NOMO-1 treated with DMSO at 0.1 percent for 48 hours (cell line): ENCODE results near the gene PROC.
"Not testable (repeated sequence)": the region's sequence is repeated elsewhere in the genome, so short reads cannot be mapped to it uniquely, and the experiment has no call there.

Experiments used
- DNase-seq: peaks from one replicate; lab custom pipeline; 2025; ENCODE audit not compliant: unreplicated experiment; lab: John Stamatoyannopoulos, UW

The PROC gene

DNA sequence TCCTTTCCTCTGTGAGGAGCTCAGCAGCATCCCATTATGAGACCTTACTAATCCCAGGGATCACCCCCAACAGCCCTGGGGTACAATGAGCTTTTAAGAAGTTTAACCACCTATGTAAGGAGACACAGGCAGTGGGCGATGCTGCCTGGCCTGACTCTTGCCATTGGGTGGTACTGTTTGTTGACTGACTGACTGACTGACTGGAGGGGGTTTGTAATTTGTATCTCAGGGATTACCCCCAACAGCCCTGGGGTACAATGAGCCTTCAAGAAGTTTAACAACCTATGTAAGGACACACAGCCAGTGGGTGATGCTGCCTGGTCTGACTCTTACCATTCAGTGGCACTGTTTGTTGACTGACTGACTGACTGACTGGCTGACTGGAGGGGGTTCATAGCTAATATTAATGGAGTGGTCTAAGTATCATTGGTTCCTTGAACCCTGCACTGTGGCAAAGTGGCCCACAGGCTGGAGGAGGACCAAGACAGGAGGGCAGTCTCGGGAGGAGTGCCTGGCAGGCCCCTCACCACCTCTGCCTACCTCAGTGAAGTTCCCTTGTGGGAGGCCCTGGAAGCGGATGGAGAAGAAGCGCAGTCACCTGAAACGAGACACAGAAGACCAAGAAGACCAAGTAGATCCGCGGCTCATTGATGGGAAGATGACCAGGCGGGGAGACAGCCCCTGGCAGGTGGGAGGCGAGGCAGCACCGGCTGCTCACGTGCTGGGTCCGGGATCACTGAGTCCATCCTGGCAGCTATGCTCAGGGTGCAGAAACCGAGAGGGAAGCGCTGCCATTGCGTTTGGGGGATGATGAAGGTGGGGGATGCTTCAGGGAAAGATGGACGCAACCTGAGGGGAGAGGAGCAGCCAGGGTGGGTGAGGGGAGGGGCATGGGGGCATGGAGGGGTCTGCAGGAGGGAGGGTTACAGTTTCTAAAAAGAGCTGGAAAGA lies 7.6 kb downstream of the PROC start:
- DNase-seq = no peak

DNA sequence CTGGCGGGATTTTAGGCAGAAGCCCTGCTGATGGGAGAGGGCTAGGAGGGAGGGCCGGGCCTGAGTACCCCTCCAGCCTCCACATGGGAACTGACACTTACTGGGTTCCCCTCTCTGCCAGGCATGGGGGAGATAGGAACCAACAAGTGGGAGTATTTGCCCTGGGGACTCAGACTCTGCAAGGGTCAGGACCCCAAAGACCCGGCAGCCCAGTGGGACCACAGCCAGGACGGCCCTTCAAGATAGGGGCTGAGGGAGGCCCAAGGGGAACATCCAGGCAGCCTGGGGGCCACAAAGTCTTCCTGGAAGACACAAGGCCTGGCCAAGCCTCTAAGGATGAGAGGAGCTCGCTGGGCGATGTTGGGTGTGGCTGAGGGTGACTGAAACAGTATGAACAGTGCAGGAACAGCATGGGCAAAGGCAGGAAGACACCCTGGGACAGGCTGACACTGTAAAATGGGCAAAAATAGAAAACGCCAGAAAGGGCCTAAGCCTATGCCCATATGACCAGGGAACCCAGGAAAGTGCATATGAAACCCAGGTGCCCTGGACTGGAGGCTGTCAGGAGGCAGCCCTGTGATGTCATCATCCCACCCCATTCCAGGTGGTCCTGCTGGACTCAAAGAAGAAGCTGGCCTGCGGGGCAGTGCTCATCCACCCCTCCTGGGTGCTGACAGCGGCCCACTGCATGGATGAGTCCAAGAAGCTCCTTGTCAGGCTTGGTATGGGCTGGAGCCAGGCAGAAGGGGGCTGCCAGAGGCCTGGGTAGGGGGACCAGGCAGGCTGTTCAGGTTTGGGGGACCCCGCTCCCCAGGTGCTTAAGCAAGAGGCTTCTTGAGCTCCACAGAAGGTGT lies 8.5 kb downstream of the PROC start:
- DNase-seq = no peak

DNA sequence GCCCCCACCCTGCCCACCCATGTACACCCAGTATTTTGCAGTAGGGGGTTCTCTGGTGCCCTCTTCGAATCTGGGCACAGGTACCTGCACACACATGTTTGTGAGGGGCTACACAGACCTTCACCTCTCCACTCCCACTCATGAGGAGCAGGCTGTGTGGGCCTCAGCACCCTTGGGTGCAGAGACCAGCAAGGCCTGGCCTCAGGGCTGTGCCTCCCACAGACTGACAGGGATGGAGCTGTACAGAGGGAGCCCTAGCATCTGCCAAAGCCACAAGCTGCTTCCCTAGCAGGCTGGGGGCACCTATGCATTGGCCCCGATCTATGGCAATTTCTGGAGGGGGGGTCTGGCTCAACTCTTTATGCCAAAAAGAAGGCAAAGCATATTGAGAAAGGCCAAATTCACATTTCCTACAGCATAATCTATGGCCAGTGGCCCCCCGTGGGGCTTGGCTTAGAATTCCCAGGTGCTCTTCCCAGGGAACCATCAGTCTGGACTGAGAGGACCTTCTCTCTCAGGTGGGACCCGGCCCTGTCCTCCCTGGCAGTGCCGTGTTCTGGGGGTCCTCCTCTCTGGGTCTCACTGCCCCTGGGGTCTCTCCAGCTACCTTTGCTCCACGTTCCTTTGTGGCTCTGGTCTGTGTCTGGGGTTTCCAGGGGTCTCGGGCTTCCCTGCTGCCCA lies 9.3 kb downstream of the PROC start:
- no peak for DNase-seq

DNA sequence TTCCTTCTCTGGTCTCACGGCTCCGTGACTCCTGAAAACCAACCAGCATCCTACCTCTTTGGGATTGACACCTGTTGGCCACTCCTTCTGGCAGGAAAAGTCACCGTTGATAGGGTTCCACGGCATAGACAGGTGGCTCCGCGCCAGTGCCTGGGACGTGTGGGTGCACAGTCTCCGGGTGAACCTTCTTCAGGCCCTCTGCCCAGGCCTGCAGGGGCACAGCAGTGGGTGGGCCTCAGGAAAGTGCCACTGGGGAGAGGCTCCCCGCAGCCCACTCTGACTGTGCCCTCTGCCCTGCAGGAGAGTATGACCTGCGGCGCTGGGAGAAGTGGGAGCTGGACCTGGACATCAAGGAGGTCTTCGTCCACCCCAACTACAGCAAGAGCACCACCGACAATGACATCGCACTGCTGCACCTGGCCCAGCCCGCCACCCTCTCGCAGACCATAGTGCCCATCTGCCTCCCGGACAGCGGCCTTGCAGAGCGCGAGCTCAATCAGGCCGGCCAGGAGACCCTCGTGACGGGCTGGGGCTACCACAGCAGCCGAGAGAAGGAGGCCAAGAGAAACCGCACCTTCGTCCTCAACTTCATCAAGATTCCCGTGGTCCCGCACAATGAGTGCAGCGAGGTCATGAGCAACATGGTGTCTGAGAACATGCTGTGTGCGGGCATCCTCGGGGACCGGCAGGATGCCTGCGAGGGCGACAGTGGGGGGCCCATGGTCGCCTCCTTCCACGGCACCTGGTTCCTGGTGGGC lies 10.0 kb downstream of the PROC start:
- DNase-seq = no peak

DNA sequence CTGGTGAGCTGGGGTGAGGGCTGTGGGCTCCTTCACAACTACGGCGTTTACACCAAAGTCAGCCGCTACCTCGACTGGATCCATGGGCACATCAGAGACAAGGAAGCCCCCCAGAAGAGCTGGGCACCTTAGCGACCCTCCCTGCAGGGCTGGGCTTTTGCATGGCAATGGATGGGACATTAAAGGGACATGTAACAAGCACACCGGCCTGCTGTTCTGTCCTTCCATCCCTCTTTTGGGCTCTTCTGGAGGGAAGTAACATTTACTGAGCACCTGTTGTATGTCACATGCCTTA lies 10.5 kb downstream of the PROC start:
- no peak for DNase-seq

DNA sequence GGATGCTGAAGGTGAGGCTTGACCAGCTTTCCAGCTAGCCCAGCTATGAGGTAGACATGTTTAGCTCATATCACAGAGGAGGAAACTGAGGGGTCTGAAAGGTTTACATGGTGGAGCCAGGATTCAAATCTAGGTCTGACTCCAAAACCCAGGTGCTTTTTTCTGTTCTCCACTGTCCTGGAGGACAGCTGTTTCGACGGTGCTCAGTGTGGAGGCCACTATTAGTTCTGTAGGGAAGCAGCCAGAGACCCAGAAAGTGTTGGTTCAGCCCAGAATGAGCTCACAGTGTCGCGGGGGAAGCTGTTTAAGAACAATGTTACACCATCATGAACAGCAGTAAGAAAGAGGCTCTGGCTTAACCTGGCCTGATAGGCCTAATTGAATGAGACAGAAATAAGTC lies 11.1 kb downstream of the PROC start:
- DNase-seq = no peak

DNA sequence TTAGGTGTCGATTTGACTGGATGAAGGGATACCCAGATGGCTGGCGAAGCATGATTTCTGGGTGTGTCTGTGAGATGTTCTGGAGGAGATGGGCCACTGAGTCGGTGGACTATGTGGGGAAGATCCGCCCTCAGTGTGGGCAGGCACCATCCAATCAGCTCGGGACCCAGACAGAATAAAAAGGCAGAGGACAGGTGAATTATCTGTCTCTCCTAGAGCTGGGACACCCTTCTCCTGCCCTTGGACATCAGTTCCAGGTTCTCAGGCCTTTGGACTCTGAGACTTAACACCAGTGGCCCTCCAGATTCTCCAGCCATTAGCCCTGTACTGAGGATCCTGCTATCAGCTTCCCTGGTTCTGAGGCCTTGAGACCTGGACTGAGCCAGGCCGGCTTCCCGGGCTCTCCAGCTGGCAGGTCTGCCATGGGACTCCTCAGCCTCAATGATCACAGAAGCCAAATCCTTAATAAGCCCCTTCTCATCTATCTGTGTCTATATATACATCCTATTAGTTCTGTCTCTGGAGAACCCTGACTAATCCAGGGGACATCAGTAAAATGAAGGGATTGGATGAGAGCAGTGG lies 11.7 kb downstream of the PROC start:
- DNase-seq = no peak

DNA sequence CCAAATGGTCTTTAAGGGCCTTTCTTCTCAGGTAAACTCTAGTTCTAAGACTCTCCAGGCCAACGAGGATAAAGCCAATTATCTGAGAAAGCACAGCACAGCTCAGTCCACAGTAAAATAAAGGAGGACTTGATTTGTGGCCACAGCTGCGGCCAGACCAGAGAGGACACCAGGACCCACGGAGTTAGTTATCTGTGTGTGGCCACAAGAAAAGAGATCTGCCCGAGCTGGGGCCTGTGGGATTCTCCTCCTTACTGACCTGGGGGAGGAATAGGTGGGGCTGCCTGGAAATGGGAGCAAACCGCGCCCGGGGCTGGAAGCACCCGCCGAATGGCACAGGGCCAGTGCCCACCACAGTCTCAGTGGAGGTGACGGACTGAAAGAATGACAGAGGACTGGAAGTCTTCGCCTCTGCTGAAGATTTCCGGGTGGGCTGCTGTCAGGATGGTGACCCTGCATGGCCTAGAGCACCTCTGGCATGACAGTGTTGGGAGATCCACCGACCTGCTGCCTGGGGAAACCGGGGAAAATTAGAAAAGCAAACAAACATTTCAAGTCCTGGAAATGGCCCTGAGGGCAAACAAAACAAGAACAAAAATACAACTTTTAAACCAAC lies 13.3 kb downstream of the PROC start:
- DNase-seq = no peak

DNA sequence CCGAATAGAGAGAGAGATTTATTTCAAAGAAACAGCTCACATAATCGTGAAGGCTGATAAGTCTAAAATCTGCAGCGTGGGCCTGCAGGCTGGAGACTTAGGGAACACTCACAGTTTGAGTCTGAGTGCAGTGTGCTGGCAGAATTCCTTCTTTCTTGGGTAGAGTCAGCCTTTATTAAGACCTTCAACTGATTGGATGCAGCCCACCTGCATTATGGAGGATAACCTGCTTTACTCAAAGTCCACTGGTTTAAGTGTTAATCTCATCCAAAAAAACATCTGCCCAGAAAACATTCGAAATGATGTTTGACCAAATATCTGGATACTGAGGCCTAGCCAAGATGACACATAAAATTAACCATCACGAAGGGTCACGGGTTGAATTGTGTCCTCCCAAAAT lies 16.3 kb downstream of the PROC start:
- DNase-seq = no peak

DNA sequence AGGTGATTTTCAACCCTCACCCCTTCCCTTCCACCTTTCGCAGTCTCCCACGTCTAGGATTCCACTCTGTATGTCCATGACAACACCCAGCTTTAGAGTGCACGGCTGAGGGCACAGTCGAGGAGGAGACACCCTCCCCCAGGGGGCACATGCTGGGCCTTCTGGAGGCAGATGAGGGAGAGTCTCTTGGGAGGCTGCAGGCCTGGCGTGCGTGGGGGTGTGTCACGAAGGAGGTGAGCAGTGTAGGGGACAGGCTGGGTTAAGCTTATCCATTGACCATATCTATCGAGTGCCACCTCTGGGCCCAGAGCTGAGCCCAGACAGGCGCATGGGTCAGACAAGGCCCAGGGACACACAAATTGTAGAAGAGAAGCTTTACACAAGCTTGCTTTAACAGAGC lies 18.8 kb downstream of the PROC start:
- no peak for DNase-seq

DNA sequence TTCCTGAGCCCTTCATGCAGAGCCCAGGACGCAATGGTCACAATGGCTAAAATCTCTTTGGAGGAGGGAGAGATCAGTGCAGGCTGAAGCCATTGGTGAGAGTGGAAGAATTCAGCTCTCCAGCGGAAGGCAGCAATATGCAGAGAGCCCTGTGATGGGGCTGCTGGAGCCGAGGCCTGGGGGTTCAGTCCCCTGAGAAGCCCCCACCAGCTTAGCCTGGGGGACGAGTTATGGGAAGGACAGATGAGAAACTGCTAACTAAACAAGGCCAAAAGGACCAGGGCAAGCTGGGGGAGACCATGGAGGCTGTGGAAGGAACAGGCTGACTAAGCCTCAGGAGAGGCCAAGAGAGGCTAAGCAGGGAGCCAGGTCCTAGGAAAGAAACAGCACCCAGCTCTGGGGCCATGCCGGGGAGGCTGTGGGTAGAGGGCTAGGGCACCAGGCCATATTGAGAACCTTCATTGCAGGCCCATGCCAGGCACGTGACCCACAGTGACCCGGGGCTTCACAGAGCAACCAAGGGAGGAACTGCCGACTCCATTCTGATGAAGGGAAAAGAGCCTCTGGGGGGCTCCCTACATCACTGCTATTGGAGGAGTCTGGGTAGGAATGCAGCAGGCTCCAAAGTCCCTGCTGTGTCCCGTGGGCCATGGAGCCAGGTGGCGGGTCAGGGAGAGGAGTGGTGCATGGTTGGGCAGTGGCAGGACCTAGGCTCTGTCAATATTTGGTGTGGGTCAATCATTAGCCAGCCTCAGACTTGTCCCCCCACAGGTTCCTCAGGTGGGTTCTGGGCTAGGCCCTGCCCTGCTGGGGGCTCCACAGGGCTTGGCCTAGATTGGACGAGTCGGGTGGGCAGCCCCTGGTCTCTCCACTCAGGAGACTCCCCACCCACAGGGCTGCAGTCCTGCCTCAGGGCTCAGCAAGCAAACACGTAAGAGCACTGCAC lies 19.8 kb downstream of the PROC start:
- DNase-seq = no peak

DNA sequence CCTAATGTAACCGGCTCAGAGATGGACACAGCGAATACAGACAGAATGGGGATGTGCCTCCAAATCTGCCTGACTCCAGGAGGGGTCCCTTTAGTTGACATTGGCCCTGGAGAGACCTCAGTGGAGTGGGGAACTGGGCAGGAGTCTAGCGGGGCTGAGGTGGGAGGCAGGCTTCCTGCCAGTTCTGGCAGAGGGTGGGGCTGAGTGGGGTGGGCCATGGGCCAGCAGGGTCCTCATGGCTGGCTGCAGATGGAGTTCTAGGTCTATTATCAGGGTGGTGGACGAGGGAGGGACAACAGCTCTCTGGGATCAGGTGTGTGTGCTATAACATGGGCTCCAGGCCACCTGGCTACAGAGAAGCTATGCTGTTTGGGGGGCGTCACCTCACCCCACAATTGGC lies 21.1 kb downstream of the PROC start:
- DNase-seq = no peak

DNA sequence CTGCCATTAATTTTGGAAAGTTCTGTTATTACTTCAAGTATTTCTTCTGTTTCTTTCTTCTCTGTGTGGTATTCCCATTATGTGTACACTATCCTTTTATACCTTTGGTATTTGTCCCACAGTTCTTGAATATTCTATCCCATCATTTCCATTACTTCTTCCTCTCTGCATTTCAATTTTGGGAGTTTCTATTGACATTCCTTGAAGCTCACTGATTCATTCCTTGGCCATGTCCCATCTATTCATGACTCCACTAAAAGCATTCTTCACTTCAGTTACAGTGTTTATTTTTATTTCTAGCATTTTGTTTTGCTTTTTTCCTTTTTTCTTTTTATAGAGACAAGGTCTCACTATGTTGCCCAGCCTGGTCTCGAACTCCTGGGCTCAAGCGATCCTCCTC lies 30.3 kb downstream of the PROC start:
- no peak for DNase-seq

DNA sequence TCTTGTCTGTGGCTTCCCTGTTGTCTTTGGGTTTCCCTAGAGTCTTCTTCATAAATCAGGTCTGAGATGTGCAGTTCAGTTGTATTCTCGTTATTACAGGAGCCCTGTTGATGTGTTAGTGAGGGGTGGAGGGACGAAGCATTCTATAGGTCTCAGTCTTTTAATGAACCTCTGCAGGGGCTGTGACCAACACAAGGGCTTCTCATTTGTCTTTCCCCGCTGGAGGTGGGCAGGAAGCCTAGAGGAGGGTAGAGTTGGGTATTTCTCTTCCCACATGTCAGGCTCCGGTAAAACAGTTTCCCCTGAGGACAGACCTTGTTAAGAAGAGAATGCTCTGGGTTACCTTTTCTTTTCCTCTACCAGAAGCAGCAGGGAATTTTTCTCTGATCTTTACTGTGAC lies 31.2 kb downstream of the PROC start:
- no peak for DNase-seq

DNA sequence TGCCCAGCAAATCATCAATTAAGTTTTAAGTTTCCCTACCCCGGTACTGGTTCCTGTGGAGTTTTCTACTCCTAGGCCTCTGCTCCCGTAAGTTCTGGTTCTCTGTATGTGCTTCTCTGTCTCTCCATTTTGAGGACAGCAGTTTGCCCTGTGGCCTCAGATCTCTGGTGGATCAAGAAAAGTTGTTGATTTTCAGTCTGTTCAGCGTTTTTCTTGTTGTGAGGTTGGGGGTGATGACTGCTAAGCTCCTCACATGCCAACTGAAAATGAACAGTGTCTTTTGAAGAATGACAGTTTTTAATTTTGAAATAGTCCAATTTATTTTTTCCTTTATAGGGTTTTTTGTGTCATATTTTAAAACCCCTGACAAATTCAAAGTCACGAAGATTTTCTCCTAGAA lies 31.7 kb downstream of the PROC start:
- DNase-seq = no peak

DNA sequence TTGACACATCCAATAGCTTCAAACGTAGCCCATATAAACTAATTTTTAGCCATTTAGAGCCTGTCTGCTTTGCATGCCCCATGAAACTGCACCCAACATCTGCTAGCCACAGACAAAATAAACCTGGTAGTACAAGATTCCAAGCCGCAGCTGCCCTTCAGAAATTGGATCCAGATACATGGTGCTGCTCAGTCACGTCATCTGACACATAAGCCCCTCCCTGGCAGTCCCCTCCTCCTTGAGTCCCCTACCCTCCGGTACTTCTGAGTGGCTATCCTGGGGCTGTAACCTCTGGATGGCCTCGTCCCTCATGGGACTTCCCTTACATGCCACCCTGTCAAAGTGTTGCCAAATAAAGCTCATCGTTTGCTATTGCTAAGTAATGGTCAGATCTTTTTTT lies 33.8 kb downstream of the PROC start:
- DNase-seq = no peak

DNA sequence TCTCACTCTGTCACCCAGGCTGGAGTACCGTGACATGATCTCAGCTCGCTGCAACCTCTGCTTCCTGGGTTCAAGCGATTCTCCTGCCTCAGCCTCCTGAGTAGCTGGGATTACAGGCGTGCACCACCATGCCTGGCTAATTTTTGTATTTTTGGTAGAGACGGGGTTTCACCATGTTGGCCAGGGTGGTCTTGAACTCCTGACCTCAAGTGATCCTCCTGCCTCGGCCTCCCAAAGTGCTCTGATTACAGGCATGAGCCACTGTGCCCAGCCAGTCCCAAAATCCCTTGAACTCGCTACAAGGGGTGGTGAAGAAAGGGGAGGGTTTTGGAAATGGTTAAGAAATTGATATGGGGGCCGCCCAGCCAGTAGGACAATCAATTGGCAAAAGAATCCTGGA lies 34.2 kb downstream of the PROC start:
- not testable (repeated sequence) for DNase-seq

DNA sequence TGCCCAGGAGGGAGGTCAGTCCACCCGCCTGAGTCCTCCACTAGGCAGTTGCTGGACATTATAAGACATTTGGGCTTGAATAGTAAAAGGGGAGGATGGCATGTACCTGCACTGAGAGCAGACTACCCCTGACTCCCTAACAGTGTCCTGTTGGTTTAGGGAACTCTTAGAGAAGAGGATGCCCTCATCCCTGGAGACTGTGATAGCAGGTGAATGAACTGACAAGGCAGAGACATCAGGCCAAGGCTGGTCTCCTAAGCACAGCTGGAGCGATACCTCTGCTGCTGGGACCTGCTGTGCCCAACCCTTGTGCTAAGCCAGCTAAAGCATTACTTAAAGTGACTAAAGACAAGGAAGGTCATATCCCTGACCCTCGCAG lies 34.8 kb downstream of the PROC start:
- no peak for DNase-seq
